Type B pancreatic cell (in vitro differentiated cells): ENCODE results near the gene ZC3H15. TPM values are rescaled to one million over a fixed set of nuclear protein-coding genes. Genes with fewer than 3 reads are reported as not detected.

ENCODE experiments used
- DNase-seq: peaks from one replicate; pipeline ENCODE4 v3.0.0; 2021; ENCODE audit warnings: mixed read lengths; ENCODE audit not compliant: unreplicated experiment; ENCODE audit errors: extremely low spot score
- H3K27ac Mint-ChIP-seq: 2 replicates; pipeline ENCODE4 v1.8.0; 2021; ENCODE audit warnings: mild to moderate bottlenecking, mixed read lengths
- H3K27me3 Mint-ChIP-seq: 2 replicates; pipeline ENCODE4 v1.8.0; 2021; ENCODE audit warnings: mixed read lengths
- H3K36me3 Mint-ChIP-seq: 2 replicates; pipeline ENCODE4 v1.8.0; 2021; ENCODE audit warnings: mixed read lengths
- H3K4me1 Mint-ChIP-seq: one replicate; pipeline ENCODE4 v1.8.0; 2021; ENCODE audit warnings: mixed read lengths; ENCODE audit not compliant: unreplicated experiment
- H3K4me3 Mint-ChIP-seq: 2 replicates; pipeline ENCODE4 v1.8.0; 2021; ENCODE audit warnings: mild to moderate bottlenecking, mixed read lengths
- H3K9me3 Mint-ChIP-seq: 2 replicates; pipeline ENCODE4 v1.8.0; 2021; ENCODE audit warnings: mixed read lengths
- CTCF ChIP-seq: fragments of 200-600 bp; sonication (generic); conservative IDR thresholded peaks from 2 replicates; pipeline ENCODE4 v1.5.0; 2021; ENCODE audit warnings: antibody characterized with exemption, mild to moderate bottlenecking
- total RNA-seq: library from RNA; stranded (reverse); gene quantifications from 2 replicates; pipeline ENCODE4 v1.2.1, GENCODE V29; 2021; ENCODE audit warnings: low replicate concordance

ZC3H15 gene
- total RNA-seq, 1 donor from 2014 or later = 67.2 TPM

DNA sequence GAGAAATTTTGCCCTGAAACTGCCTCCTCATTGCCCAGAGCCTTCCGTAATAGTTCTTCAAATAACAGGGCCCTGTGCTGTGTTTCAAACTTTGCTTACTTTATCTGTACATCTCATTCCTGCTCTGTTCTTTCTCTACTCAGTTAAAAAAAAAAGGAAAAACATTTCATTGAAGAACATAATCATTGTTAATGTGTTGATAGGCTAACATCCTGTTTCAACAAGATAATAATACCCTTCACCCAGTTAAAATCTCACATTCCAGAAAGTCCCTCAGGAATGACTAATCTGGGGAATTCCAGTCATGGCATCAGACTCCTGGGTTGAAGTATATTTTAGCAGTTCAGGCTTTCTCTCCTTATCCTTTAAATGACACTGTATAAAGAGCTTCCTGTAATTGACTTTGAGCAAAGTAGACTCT, 58.2 kb downstream of the ZC3H15 start:
- no peaks in the 10 kb centered on the region for H3K9me3 Mint-ChIP-seq

GRCh38 chr2:186546846-186547245, 60.8 kb downstream of the ZC3H15 start:
- Mint-ChIP-seq H3K27ac (no peak overlapping the region), H3K4me3 (no peak overlapping the region), H3K36me3 (no peaks in the 10 kb centered on the region), H3K27me3 (no peaks in the 10 kb centered on the region), H3K4me1 (peaks cover 14% of the 10 kb centered on the region), H3K9me3 (no peaks in the 10 kb centered on the region)
- DNase-seq = no peak
- no peak for TF ChIP-seq CTCF

More for the DNA sequence above, 58.2 kb downstream of the ZC3H15 start:
- H3K27ac Mint-ChIP-seq = peak overlapping the region; percentile 72
- DNase-seq = no peak
- peaks cover 26% of the 10 kb centered on the region for H3K4me1 Mint-ChIP-seq
- peak overlapping the region; percentile 8 for H3K4me3 Mint-ChIP-seq
- no peaks in the 10 kb centered on the region for H3K27me3 Mint-ChIP-seq
- H3K36me3 Mint-ChIP-seq = no peaks in the 10 kb centered on the region
- TF ChIP-seq CTCF = no peak

DNA sequence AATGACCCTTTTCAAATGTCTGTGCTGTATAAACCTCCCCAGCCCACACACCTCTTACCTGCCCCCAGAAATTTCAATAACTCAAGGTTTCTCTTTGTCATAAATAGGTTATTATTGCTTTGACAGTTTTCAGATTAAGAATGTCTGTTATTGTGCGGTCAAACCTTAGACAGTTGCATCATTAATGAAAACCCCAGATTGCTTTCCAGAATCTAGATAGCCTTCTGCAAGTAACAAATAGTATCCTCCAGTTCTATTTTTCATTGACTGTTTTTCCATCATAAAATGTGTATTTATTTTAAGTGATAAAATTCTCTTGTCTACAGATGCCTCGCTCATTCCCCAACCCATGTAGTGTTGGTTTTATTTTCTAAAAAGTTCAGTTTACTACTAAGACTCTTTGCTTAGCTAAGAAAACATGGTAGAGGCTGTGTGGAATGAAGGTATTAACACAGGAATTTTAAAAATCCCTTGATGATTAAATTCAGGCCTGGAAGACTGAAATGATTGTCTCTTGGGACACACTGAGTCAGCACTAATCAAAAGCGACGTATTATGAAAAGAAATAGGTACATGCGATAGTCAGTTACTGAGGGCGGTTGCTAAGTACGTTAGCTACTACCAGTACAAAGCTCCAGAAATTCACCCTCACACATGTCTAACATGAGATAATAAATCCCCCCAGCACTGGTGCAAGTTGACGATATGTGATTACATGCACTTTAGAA, 65.4 kb downstream of the ZC3H15 start:
- H3K36me3 Mint-ChIP-seq = no peaks in the 10 kb centered on the region
- H3K27me3 Mint-ChIP-seq = no peaks in the 10 kb centered on the region
- no peak for DNase-seq
- H3K4me1 Mint-ChIP-seq = no peaks in the 10 kb centered on the region
- no peak overlapping the region for H3K4me3 Mint-ChIP-seq
- TF ChIP-seq CTCF = no peak
- no peak overlapping the region for H3K27ac Mint-ChIP-seq
- no peaks in the 10 kb centered on the region for H3K9me3 Mint-ChIP-seq

GRCh38 chr2:186554429-186554828, 68.4 kb downstream of the ZC3H15 start:
- H3K9me3 Mint-ChIP-seq = peaks cover 3% of the 10 kb centered on the region
- no peak overlapping the region for H3K4me3 Mint-ChIP-seq
- no peak overlapping the region for H3K27ac Mint-ChIP-seq
- H3K4me1 Mint-ChIP-seq = no peaks in the 10 kb centered on the region
- DNase-seq = no peak
- no peaks in the 10 kb centered on the region for H3K36me3 Mint-ChIP-seq
- TF ChIP-seq CTCF = no peak
- H3K27me3 Mint-ChIP-seq = no peaks in the 10 kb centered on the region

DNA sequence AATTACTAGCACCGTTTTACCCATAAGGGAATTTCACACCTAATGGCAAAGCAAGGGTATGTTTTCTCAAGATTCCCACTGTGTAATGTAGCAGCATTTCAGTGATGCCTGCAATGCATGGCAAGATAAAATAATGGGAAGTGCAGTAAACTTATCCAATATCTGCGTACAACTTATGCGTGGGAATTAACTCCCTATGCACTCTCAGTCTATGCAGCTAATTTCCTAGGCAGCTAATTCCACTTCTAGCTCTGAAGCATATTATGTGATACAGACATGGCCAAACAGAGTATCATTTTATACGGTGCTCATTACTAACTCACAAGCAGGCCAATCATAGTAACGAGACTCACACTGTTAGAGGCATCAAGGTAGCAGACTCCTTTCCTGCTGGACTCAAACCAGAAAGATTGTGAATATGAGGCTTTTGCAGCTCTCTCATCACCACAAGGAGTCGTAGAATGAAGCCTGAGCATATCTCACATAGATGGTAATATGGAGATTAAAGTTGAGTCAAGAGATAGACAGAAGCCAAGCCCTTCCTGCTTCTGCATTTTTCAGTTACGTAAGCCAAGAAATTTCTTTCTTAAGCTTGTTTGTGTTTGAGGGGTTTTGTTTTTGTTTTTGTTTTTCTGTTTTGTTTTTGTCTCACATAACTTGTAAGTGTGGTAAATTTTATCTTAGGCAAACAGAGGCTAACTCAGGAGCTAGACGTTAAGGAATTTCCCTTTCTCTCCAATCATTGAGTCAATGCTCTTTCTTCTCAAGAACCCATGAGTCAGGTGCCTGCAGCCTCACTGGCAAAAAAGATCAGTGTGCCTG, 69.0 kb downstream of the ZC3H15 start:
- TF ChIP-seq CTCF = no peak
- H3K36me3 Mint-ChIP-seq = no peaks in the 10 kb centered on the region
- H3K9me3 Mint-ChIP-seq = peaks cover 3% of the 10 kb centered on the region
- H3K4me1 Mint-ChIP-seq = no peaks in the 10 kb centered on the region
- DNase-seq = no peak
- H3K27ac Mint-ChIP-seq = no peak overlapping the region
- H3K4me3 Mint-ChIP-seq = no peak overlapping the region
- no peaks in the 10 kb centered on the region for H3K27me3 Mint-ChIP-seq
